ENCODE results near the gene APAF1. TPM values are rescaled to one million over a fixed set of nuclear protein-coding genes. Genes with fewer than 3 reads are reported as not detected.
"Not testable (repeated sequence)": the region's sequence is repeated elsewhere in the genome, so short reads cannot be mapped to it uniquely, and the experiment has no call there.

Gene APAF1, protein sequence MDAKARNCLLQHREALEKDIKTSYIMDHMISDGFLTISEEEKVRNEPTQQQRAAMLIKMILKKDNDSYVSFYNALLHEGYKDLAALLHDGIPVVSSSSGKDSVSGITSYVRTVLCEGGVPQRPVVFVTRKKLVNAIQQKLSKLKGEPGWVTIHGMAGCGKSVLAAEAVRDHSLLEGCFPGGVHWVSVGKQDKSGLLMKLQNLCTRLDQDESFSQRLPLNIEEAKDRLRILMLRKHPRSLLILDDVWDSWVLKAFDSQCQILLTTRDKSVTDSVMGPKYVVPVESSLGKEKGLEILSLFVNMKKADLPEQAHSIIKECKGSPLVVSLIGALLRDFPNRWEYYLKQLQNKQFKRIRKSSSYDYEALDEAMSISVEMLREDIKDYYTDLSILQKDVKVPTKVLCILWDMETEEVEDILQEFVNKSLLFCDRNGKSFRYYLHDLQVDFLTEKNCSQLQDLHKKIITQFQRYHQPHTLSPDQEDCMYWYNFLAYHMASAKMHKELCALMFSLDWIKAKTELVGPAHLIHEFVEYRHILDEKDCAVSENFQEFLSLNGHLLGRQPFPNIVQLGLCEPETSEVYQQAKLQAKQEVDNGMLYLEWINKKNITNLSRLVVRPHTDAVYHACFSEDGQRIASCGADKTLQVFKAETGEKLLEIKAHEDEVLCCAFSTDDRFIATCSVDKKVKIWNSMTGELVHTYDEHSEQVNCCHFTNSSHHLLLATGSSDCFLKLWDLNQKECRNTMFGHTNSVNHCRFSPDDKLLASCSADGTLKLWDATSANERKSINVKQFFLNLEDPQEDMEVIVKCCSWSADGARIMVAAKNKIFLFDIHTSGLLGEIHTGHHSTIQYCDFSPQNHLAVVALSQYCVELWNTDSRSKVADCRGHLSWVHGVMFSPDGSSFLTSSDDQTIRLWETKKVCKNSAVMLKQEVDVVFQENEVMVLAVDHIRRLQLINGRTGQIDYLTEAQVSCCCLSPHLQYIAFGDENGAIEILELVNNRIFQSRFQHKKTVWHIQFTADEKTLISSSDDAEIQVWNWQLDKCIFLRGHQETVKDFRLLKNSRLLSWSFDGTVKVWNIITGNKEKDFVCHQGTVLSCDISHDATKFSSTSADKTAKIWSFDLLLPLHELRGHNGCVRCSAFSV (N-terminal part only)
- 10 to 100 TPM; 33.5 to 59.3 (median 49.4) TPM for polyA plus RNA-seq (ENCODE audit: insufficient read depth in 1 of 5, insufficient read length in 5 of 5, low replicate concordance in 1 of 5)
- long read RNA-seq, donor 1, partial matches to known transcripts: 11 of 11 reads
- long read RNA-seq, donor 1, other reads (novel, unspliced or antisense): 0 of 11 reads
- long read RNA-seq, donor 2, full-length matches to known transcripts: 3 of 3 reads
- long read RNA-seq, donor 2, partial matches to known transcripts: 0 of 3 reads
- long read RNA-seq, donor 2, other reads (novel, unspliced or antisense): 0 of 3 reads
- long read RNA-seq, donor 3: 0 reads
- long read RNA-seq, donor 4, full-length matches to known transcripts: 2 of 2 reads
- long read RNA-seq, donor 4, partial matches to known transcripts: 0 of 2 reads
- long read RNA-seq, donor 4, other reads (novel, unspliced or antisense): 0 of 2 reads
- long read RNA-seq, donor 5, partial matches to known transcripts: 10 of 10 reads
- long read RNA-seq, donor 5, other reads (novel, unspliced or antisense): 0 of 10 reads
- long read RNA-seq, donor 6, partial matches to known transcripts: 25 of 26 reads
- long read RNA-seq, donor 6, other reads (novel, unspliced or antisense): 0 of 26 reads
- long read RNA-seq, donor 7, full-length matches to known transcripts: 2 of 13 reads
- long read RNA-seq, donor 7, partial matches to known transcripts: 11 of 13 reads
- long read RNA-seq, donor 7, other reads (novel, unspliced or antisense): 0 of 13 reads
- long read RNA-seq, donor 8, full-length matches to known transcripts: 1 of 1 reads
- long read RNA-seq, donor 8, partial matches to known transcripts: 0 of 1 reads
- long read RNA-seq, donor 8, other reads (novel, unspliced or antisense): 0 of 1 reads

DNA sequence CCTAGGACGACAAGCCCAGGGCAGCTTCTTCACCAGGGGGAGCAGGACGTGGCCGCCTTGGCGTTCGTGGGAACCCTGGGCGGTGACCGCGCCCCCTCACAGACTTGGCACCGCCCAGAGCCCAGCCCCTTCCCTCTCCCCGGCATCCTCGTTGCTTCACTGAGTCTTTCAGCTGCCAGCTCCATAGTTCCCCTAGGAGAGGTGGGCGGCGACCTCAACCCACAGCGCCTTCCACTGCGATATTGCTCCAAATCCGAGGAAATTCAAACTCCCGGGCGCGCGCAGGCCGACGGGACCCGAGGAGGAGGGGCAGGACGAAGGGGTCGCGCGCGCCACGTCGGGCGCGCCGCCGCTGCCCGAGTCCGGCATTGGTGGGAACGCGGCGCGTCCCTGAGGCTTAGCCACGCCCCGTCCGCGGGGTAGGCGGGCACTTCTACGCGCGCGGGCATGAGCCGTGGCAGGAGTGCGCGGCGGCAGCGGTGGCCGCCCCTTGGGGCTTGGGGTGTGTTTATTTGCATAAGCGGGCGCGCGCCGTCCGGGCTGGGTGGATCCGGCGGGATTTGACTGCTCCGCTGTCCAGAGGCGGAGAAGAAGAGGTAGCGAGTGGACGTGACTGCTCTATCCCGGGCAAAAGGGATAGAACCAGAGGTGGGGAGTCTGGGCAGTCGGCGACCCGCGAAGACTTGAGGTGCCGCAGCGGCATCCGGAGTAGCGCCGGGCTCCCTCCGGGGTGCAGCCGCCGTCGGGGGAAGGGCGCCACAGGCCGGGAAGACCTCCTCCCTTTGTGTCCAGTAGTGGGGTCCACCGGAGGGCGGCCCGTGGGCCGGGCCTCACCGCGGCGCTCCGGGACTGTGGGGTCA lies at the start of gene APAF1, which contains the start of gene IKBIP:
Gene APAF1, plus strand, starts transcription at position 579 of the 860 bp plus-strand sequence. CDS start 3,070 bp downstream, outside the sequence.
Gene IKBIP, minus strand, starts transcription at position 77 of the 860 bp plus-strand sequence. CDS start 87 bp downstream, outside the sequence.
- DNase-seq: peak; percentile 98 to 99

DNA sequence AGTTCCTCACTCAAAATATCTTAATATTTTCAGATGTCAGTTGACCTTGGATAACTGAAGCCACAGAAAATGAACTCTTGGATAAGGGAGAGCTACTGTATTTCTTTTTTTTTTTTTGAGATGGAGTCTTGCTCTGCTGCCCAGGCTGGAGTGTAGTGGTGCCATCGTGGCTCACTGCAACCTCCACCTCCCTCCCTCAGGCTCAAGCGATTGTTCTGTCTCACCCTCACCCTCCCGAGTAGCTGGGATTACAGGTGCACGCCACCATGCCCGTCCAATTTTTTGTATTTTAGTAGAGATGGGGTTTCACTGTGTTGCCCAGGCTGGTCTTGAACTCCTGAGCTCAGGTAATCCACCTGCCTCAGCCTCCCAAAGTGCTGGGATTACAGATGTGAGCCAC lies 47.8 kb upstream of the APAF1 start:
- DNase-seq: not testable (repeated sequence)

DNA sequence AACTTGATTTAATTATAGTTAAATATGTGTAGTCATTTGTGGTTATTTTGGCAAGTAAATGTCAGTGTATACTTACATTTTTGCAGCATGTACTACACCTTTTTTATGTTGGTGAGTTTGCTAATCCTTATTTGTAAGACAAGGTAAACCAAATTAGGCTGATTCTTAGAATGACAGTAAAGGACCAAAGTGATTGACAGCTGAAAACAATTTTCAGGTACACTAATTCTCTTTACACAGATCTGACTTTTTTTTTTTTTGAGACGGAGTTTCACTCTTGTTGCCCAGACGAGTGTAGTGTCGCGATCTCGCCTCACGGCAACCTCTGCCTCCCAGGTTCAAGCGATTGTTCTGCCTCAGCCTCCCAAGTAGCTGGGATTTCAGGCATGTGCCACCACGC lies 43.2 kb upstream of the APAF1 start:
- no peak for DNase-seq

DNA sequence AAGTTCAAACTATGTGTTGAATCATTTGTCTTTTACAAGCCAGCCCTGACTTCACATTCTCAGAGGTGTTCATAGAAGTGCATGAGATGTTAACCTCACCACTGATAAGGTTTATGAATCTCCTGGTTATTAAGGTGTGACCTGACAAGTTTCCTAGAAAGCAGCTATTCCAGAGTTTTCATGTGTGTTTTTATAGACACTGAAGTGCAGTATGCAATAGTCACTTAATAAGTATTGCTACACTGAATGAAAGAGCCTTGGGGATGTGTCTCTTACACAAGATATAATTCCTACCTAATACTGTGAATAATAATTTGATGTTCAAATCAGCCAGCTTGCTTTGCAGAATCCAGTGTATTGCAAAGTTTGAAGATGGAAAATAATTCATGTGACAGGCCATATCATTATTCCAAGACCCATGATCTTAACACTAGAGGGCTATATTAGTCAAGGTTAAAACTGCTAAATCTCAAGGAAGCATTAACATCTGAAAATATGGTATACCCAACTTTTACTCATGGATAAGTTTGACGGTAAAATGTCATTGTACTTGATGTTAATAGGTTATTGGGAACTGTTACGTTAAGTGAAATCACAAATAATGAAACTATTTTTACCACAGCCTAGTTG lies 38.6 kb upstream of the APAF1 start:
- no peak for DNase-seq

DNA sequence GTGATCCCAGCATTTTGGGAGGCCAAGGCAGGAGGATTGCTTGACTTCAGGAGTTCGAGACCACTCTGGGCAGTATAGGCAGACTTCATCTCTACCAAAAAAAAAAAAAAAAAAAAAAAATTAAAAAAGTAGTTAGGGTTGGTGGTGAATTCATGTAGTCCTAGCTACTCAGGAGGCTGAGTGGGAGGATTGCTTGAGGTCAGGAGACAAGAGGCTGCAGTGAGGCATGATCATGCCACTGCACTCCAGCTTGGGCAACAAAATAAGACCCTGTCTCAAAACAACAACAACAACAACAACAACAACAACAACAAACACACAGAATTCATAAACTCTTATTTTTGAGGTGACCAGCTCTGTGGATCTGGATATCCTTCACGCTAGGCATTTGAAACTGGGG lies 34.5 kb upstream of the APAF1 start:
- no peak for DNase-seq

DNA sequence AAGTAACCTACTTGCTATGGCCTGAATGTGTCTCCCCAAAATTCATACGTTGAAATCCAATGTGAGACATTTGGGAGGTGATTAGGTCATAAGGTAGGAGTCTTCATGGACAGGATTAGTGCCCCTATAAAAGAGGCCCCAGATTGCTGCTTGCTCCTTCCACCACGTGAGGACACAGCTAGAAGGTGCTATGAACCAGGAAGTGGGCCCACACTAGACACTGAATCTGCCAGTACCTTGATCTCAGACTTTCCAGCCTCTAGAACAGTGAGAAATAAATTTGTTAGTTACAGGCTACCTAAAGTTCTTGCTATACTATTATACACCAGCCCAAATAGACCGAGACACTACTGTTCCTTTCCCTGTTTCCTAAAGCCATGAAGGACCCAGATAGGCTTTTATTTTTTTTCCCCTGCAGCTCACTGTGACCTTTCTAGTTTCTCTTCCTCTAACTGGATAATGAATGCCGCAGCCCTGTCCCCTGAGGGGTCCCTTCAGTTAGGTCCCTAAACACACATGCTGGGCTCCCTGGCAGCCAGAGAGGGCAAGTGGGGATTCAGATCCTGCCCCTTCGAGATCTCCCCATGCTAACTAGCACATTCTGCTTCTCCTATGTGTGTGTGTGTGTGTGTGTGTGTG lies 32.3 kb upstream of the APAF1 start:
- DNase-seq: no peak

DNA sequence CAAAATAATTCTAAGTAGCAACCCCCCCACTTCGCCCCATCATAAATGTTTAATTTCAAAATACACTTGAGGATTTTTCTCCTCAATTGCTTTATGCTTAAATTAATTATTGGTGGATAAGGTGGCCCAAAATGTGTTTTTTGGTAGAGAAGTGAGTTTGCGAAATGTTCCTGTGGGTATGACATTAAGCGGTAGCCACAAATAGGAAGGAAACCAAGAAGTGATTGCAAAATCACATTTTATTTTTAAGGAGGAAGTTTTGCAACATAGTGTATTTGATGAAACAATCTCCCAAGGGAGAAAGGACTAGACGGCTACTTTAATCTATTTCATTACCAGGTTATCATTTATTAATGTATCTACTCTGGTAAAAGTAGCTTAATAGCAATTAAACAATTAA lies 26.1 kb upstream of the APAF1 start:
- DNase-seq: peak in 1 of 2 donors; percentile 14

DNA sequence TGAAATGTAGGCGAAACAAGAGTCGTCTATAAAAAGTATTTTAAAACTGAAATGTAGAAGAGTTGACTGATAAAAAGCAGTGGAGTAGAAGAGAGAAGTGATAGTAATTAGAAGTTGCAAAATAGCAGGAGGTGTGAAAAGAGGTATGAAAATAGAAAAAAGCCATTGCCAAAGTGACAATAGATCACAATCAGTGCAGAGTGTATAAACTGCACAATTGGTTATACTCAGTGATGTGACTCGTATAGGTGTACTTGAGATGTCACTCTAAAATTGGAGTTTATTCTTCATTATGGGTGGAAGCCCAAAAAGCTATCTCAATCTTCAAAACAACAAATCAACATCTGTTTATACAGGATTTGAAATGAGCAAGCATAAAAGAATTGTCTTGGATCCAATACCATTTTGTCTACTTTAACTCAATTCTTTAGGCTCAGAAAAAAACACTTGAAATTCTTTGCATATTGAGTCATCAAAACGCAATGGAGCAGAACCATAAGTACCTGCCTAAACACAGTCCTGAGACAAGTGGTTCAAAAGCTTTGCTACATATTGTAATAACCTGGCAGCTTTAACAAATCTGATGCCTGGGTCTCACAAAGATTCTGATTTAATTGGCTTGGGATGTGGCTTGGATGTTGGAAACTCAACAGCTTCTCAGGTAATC lies 9.3 kb upstream of the APAF1 start:
- DNase-seq: peak in 1 of 2 donors; percentile 19

DNA sequence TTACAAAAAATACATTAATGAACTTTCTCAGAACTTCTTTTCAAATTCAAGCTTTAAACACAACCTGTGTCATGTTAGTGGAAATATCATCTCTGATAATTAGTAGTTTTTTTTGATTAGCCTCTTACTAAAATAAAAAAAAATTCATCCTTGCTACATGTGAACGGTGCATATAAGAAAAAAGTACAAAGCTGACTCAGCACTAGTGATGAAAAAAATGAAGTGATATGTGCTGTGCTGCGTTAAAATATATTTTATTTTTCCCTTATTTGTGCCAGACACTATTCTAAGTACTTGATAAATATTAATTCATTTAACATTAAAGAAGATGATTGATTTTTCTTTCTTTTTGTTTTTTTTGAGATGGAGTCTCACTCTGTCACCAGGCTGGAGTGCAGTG lies 8.0 kb upstream of the APAF1 start:
- no peak for DNase-seq

DNA sequence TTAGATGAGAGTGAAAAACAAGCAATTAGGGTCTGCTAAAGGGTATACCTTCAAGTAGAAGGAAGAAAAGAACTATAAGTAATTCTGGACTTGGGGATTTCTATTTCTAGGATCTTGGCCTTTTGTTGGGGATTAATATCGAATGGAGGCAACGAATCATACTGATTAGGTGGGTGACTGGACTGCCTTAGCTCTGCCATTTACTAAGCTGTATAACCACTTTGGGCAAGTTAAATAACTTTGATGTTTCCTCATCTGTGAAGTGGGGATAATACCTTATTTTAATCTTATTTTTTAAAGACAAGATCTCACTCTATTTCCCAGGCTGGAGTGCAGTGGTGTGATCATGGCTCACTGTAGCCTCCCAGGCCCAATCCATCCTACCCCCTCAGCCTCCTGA lies 7.1 kb upstream of the APAF1 start:
- DNase-seq: no peak

DNA sequence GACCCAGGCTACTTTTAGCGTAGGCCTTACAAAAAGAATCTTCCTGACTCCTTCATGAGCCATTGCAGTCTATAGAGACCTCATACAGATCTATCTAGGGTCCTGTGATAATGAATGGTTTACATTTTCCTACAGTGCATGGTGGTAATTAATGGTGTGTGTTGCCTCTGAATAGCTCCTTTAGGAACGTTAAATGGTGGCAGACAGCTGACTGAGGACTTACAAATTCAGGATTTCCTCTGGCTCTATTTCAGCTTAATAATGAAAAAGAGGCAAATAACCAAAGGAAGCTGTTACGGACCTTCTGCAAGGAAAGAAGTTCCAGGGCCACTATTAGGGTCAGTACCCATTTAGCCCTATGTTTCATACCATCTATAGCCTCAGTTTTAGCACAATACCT lies 5.6 kb upstream of the APAF1 start:
- DNase-seq: no peak

DNA sequence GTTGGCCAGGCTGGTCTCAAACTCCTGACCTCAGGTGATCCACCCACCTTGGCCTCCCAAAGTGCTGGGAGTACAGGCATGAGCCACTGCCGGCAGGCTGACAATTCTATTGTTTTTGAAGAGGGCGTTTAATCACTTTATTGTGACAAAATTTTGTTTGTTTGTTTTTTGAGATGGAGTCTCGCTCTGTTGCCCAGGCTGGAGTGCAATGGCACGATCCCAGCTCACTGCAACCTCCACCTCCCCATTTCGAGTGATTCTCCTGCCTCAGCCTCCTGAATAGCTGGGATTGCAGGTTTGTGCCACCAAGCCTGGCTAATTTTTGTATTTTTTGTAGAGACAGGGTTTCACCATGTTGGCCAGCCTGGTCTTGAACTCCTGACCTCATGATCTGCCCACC lies 2.3 kb upstream of the APAF1 start:
- DNase-seq: not testable (repeated sequence)

DNA sequence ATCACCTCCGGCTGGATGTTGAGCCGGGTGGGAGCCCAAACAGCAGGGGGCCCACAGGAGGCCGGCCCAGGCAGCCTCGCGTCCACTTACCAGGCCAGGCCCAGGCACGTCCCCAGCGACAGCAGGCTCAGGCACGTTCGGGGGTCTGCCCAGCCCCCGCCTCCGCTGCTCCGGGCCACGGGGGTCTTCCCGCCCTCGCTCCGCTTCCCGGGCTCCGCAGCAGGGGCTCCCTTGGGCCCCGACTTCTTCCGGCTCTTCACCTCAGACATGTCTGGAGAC lies 718 bp upstream of the APAF1 start:
- DNase-seq: no peak

DNA sequence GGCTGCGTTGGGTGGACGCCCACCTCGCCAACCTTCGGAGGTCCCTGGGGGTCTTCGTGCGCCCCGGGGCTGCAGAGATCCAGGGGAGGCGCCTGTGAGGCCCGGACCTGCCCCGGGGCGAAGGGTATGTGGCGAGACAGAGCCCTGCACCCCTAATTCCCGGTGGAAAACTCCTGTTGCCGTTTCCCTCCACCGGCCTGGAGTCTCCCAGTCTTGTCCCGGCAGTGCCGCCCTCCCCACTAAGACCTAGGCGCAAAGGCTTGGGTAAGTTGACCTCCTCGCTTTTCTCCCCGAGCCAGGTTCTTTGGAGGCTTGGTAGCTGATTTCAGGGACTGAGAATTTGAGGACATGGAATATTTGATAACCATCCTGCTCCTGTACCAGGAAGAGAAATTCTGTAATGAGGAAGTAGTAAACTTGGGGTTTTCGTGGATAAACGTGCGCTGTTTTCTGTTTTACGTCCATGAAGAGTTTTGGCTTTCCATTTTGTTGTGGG lies 530 bp downstream of the APAF1 start:
- no peak for DNase-seq

DNA sequence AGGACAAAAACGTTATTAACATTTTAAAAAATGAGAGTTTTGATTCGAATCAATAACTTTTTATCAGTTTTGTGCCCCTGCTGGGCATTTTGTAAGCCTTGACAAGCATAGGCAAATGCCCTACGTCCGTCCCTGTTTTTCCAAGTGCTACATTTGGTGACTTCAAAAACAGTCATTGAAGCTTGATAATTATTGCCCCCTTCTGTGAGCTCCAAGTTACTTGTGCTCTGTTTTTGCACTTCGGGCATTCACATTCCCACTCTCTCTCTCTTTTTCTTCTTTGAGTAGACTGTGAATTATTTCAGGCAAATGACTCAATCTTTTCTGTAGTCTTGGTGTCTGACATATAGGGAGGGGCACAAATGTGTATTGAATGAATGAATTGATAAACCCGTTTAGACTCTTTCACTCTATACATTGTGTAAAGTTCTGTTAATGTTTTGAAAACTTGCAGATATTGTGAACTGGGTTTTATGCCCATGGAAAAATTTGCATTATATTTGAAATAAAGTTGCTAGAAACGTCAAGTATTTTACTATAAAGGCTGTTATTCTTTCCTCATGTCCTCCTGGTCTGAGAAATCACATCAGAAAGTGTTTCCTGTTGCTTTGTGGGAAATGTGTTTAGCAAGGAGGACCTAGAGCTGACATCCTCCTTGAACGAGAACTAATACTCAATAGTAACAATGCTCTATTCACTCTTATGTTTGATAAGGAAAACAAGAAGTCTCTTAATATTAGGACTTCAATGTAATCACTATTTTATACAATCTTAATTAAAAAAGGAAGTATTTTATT lies 1.4 kb downstream of the APAF1 start:
- no peak for DNase-seq

DNA sequence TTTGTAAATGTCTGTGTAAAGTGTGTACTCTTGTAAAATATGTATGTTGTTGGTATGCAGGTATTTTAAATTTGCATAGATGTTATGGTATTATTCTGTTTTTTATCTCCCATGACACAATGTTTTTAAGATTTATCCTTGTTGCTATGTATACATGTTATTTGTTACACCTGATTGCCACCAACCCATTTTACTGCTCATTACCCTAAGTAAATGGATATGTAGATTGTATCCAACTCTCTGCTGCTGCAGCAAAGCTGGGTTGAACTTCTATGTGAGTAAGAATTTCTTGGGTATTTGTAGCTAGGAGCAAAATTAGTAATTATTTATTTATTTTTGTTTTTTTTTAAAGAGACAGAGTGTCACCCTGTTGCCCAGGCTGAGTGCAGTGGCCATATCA lies 6.2 kb downstream of the APAF1 start:
- no peak for DNase-seq

Measured in right lung (tissue), 10 donors.